Kidney epithelial cell (primary cell): ENCODE measurements around the gene GRPEL2. TPM values are rescaled to one million over a fixed set of nuclear protein-coding genes. Genes with fewer than 3 reads are reported as not detected.

Experiments used
- DNase-seq: peaks from one replicate; pipeline ENCODE4 v3.0.0-alpha.2; 2010; ENCODE audit warnings: low read depth
- H3K27me3 ChIP-seq: 2 replicates; pipeline ENCODE4 v1.6.0; 2011; ENCODE audit warnings: low read length; ENCODE audit not compliant: control insufficient read depth, insufficient read depth
- H3K36me3 ChIP-seq: 2 replicates; pipeline ENCODE4 v1.5.1; 2011; ENCODE audit warnings: low read length; ENCODE audit not compliant: control insufficient read depth, insufficient read depth
- H3K4me3 ChIP-seq: 2 replicates; pipeline ENCODE4 v1.5.1; 2011; ENCODE audit warnings: low read depth, mild to moderate bottlenecking, control low read depth, low read length
- total RNA-seq: library from RNA; depleted of rRNA; stranded (reverse); fragments of >200 nt; gene quantifications from 2 replicates; pipeline ENCODE4 v1.2.3, GENCODE V29; 2015
- TF ChIP-seq, protein P1 (sequence below): IDR thresholded peaks from 2 replicates; pipeline ENCODE4 v1.5.1; 2011; ENCODE audit warnings: mild to moderate bottlenecking, moderate library complexity, low read length, control low read depth, inconsistent platforms; ENCODE audit not compliant: insufficient read depth, poor library complexity, severe bottlenecking

GRPEL2 gene
- total RNA-seq, 1 donor from 2014 or later: 30.7 TPM

DNA sequence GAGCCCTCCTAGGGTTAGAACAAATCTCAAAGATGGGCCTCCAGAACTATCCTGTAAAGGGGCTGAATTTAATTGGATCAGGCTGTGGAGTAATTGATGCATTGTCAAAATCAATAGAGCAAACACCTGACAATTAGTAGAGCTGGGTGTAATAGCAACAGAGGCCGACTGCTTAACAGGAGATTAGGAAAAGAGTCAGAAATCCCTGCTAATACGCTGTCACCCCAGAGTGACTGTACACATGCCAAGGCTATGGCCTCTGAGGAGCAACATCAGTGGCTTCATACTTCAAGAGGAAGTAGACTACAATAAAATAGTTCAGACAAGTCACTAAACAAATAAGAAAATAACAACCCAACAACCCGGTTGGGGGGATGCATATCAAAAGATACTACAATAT, 18.7 kb upstream of the GRPEL2 start:
- DNase-seq: no peak
- no peaks in the 10 kb centered on the region for H3K36me3 ChIP-seq
- H3K4me3 ChIP-seq: no peak overlapping the region
- no peaks in the 10 kb centered on the region for H3K27me3 ChIP-seq
- TF ChIP-seq, protein P1, sequence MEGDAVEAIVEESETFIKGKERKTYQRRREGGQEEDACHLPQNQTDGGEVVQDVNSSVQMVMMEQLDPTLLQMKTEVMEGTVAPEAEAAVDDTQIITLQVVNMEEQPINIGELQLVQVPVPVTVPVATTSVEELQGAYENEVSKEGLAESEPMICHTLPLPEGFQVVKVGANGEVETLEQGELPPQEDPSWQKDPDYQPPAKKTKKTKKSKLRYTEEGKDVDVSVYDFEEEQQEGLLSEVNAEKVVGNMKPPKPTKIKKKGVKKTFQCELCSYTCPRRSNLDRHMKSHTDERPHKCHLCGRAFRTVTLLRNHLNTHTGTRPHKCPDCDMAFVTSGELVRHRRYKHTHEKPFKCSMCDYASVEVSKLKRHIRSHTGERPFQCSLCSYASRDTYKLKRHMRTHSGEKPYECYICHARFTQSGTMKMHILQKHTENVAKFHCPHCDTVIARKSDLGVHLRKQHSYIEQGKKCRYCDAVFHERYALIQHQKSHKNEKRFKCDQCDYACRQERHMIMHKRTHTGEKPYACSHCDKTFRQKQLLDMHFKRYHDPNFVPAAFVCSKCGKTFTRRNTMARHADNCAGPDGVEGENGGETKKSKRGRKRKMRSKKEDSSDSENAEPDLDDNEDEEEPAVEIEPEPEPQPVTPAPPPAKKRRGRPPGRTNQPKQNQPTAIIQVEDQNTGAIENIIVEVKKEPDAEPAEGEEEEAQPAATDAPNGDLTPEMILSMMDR: no peak

DNA sequence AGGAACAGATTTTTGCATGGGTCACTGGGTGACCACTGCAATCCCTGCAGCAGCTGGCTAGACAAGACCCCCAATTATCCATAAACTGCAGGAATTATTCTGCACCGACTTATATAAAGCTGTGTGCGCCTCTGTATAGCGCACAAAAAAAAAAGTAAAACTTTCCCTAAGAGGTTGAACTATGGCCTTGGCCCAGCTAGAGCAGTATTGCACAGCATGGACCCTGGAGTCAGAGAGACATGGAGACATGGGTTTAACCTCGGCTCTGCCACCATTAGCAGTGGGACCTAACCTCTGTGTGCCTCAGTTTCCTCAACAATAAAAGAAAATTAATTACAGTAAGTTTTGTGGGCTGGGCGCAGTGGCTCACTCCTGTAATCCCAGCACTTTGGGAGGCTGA, 17.1 kb upstream of the GRPEL2 start:
- DNase-seq: no peak
- H3K4me3 ChIP-seq: no peak overlapping the region
- no peaks in the 10 kb centered on the region for H3K36me3 ChIP-seq
- H3K27me3 ChIP-seq: no peaks in the 10 kb centered on the region
- TF ChIP-seq, protein P1: no peak

DNA sequence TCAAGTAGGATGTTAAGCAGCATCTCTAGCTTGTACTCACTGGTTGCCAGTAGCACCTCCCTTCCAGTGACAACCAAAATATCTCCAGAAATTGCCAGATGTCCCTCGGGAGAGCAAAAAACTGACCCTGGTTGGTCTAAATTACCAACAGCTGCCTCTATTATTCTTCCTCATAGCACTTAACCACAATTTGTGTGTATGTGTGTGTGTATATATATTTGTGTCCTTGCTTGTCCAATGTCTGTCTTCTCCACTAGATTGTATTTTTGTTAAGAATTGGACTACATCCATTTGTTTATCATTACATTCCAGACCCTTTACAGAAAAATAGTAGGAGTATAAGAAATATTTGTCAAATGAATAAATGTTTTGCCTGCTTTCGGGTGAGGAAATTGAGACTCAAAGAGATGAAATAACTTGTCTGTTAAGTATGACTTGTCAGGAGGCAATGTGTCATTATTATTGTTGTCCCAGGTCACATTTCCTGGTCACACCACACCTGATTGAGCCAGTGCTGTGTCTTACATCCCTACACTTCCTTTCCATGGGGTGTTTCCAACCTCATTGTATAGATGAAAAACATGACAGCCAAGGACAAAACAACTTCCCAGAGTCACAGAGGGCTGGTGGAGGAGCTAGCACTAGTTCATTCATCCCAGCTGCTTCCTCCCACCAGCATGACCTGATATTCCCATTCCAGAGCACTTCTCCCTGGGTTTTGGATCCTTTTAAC, 11.4 kb upstream of the GRPEL2 start:
- DNase-seq: no peak
- TF ChIP-seq, protein P1: no peak
- Histone ChIP-seq H3K27me3 (no peaks in the 10 kb centered on the region), H3K4me3 (no peak overlapping the region), H3K36me3 (no peaks in the 10 kb centered on the region)

DNA sequence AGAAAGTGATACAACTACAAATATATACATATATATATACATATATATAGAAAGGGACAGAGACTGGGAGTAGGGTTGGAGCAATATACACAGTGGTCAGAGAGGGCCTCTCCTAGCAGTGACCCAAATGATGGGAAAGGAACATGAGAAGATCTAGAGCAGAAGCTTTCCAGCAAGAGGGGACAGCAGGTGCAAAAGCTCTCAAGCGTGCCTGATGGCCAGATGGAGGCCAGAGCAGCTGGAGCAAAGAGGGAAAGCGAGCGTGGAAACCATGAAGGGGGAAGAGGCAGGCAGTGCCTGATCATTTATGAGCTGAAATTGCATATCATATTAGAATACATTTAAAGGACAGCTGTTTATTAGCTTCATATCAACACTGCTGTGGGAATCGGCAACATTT, 7.6 kb upstream of the GRPEL2 start:
- Histone ChIP-seq H3K36me3 (no peaks in the 10 kb centered on the region), H3K27me3 (no peaks in the 10 kb centered on the region), H3K4me3 (no peak overlapping the region)
- no peak for DNase-seq
- TF ChIP-seq, protein P1: no peak

DNA sequence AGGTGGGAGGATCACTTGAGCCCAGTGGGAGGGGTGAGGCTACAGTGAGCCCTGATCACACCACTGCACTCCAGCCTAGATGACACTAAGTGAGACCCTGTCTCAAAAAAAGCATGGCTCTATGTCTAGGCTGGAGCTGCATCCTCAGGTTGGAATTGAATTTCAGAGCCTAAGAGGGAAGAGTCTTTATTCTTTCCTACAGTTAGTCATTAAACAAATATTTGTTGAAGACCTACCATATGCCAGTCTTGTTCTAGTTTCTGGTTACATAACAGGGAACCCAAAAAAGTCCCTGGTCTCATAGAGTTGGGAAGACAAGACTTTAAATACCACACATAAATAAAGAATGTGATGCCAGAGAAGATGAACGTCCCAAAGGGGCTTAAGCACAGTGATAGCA, 6.9 kb upstream of the GRPEL2 start:
- TF ChIP-seq, protein P1: no peak
- DNase-seq: no peak
- no peaks in the 10 kb centered on the region for H3K36me3 ChIP-seq

DNA sequence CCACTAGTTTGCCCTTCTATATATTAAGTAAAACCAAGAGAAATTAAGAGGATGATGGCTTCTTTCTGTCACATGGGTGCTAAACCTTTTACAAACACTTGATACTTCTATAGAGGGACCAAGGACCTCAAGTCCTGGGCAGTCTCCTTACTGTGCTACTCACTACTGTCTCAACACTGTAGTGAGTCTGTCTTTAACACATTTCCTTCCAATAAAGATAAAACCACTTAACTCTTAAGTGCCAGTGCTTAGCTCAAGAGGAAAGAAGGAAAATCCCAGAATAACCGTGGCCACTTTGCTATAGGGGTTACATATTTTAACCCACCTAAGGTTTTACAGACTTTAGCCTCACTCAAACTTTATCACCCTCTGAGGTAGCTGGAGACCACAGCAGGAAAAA, 4.4 kb upstream of the GRPEL2 start:
- Histone ChIP-seq H3K27me3 (no peaks in the 10 kb centered on the region), H3K36me3 (no peaks in the 10 kb centered on the region), H3K4me3 (no peak overlapping the region)
- TF ChIP-seq, protein P1: no peak
- no peak for DNase-seq

More for the DNA sequence above, 6.9 kb upstream of the GRPEL2 start:
- H3K4me3 ChIP-seq: no peak overlapping the region
- no peaks in the 10 kb centered on the region for H3K27me3 ChIP-seq
